Stimulated activated naive CD8-positive, alpha-beta T cell treated with anti-CD3 and anti-CD28 coated beads, Interleukin-15, amount 100 ng/mL, for 72 hours (primary cell): Measurements from ENCODE around the gene MAMDC4.
A peak's percentile ranks its signal among the peaks of the same experiment; 100 is the strongest.

Experiments used
- ATAC-seq: fragments of 150-1000 bp; cut with Tn5 transposase; 2 replicates; pipeline ENCODE4 v1.10.0; 2021; ENCODE audit warnings: mild to moderate bottlenecking, moderate library complexity
- DNase-seq, 2 donors: peaks; one replicate each; pipeline ENCODE4 v3.0.0; 2021 to 2022
- H3K27ac Mint-ChIP-seq, 2 donors: one replicate each; pipeline ENCODE4 v1.8.0; 2022; ENCODE audit warnings: mild to moderate bottlenecking in 2 of 2, mixed read lengths in 2 of 2, moderate library complexity in 2 of 2
- H3K27me3 Mint-ChIP-seq: one replicate; pipeline ENCODE4 v1.8.0; 2022; ENCODE audit warnings: mixed read lengths
- H3K4me1 Mint-ChIP-seq: one replicate; pipeline ENCODE4 v1.8.0; 2022; ENCODE audit warnings: mild to moderate bottlenecking, mixed read lengths
- H3K4me3 Mint-ChIP-seq, 2 donors: one replicate each; pipeline ENCODE4 v1.8.0; 2022; ENCODE audit warnings: mild to moderate bottlenecking in 2 of 2, mixed read lengths in 2 of 2, moderate library complexity in 1 of 2
- H3K9me3 Mint-ChIP-seq, 2 donors: one replicate each; pipeline ENCODE4 v1.8.0; 2022; ENCODE audit warnings: mixed read lengths in 2 of 2

MAMDC4 gene

DNA sequence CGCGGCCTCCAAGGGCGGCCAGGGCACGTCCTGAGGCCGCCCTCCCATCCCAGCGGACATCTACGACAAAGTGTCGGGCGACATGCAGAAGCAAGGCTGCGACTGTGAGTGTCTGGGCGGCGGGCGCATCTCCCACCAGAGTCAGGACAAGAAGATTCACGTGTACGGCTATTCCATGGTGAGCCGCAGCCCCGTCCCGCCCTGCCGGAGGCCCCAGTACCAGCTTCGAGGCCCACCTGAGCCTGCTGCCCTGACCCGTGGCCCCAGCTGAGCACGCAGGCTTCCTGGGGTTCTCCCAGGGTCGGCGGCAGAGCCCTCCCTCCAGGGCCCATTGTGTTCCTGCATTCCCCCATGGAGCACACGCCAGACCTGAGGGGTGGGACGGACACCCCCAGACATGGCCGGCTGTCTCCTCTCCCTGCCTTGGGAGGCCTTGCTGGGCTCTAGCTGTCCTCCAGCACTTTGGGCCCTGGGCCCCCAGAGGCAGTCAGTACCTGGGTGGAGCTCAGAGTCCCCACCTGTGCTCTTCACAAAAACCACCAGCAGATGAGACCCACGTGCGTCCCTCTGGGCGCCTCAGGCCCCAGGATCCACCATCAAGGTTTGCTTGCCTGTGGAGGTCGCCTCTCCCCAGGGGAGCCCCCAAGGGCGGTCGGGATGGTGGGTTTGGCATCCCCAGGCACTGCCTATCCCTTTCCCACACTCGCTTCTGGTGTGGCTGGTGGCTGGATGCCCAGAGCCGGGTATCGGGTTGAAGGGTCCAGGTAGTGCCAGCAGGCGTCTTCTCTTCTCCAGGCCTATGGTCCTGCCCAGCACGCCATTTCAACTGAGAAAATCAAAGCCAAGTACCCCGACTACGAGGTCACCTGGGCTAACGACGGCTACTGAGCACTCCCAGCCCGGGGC, 1.9 kb upstream of the MAMDC4 start:
- Mint-ChIP-seq H3K4me3 (peak overlapping the region; percentile 95 to 99), H3K27me3 (peaks cover 30% of the 10 kb centered on the region), H3K27ac (peak overlapping the region in 1 of 2 donors; percentile 88), H3K4me1 (peaks cover 39% of the 10 kb centered on the region), H3K9me3 (no peaks in the 10 kb centered on the region)
- ATAC-seq: no peak
- peak in 1 of 2 donors; percentile 24 for DNase-seq

DNA sequence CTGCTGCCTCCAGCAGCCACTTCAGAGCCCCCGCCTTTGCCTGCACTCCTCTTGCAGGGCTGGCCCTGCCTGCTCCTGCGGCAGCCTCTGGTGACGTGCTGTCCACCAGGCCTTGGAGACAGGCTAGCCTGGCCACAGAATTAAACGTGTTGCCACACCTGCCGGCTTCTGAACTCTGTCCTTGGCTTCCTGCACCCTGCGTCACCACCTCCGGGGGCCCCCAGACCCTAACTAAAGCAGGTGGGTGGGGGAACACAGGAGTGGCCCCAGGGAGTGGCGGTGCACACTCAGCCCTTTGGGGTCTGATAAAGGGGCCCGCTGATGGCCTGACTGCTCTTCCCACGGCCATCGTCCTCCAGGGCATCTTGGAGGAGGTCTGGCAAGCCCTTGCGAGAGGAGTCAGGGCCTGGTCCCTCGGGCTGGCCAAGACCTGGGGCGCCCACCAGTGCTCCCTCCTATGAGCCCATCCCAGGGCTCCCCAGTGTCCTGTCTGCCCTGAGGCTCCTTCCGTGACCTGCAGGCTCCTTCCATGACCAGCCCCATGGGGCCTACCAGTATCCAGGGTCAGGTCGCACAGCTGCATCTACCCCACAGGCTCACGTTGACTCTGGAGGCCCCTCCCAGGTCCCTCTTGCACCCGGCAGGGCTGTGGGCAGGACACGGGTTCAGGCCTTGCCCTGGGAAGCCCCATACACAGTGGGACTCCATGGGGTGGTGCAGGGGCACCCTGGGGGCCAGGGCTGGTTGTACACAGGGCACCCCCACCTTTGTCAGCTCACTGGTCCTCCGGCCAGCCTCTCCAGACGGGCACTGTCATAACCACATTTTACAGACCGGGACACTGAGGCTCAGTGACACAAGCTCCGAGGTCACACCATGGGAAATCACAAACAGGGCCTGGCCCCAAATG, 1.0 kb upstream of the MAMDC4 start:
- Mint-ChIP-seq H3K27me3 (peaks cover 21% of the 10 kb centered on the region), H3K4me1 (peaks cover 38% of the 10 kb centered on the region), H3K4me3 (peak overlapping the region; percentile 62 to 95), H3K27ac (no peak overlapping the region), H3K9me3 (no peaks in the 10 kb centered on the region)
- ATAC-seq: no peak
- peak in 1 of 2 donors; percentile 22 for DNase-seq

DNA sequence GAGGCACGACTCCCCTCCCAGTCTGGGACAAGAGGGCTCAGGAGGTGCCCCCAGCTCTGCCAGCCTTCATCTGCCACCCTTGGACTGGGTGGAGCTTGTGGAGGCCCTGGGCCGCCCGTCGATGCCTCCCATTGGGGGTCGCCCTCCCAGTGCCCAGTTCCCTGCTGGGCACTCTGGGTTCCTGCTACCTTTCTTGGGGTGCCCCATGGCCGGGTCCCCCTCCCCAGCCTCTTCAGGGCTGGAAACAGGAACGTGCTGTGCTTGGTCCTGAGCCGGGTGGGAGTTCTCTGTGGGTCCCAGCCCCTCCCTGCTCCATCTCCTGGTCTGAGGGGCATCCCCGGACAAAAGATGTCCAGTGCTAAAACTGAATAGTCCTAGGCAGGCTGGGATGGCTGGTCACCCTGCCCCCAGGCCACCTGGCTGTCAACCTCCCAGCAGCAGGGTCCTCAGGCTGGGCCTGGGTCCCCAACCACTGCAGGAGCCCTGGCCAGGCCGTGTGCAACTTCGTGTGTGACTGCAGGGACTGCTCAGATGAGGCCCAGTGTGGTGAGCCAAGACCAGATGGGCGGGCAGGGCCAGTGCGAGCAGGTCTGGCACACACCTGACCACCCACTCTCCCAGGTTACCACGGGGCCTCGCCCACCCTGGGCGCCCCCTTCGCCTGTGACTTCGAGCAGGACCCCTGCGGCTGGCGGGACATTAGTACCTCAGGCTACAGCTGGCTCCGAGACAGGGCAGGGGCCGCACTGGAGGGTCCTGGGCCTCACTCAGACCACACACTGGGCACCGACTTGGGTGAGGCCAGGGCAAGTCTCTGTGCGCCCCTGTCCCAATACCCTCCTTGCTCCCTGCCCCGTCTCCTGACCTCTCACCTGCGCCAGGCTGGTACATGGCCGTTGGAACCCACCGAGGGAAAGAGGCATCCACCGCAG, 784 bp downstream of the MAMDC4 start:
- ATAC-seq: no peak

DNA sequence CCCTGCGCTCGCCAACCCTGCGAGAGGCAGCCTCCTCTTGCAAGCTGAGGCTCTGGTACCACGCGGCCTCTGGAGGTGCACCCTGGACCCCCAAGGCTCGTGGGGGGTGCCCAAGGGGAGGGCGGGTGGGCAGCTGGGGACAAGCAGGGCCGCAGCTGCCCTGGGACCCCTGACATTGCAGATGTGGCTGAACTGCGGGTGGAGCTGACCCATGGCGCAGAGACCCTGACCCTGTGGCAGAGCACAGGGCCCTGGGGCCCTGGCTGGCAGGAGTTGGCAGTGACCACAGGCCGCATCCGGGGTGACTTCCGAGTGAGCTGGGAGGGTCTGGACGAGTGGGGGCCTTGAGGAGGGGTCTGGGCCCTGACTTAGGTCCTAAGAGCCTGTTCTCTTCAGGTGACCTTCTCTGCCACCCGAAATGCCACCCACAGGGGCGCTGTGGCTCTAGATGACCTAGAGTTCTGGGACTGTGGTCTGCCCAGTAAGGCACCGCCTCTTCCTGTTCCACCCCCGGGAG, 1.5 kb downstream of the MAMDC4 start:
- DNase-seq (no peak), ATAC-seq (no peak)
- no peak overlapping the region for H3K27ac Mint-ChIP-seq
- peaks cover 21% of the 10 kb centered on the region for H3K4me1 Mint-ChIP-seq
- no peak overlapping the region for H3K4me3 Mint-ChIP-seq
- H3K9me3 Mint-ChIP-seq: no peaks in the 10 kb centered on the region
- H3K27me3 Mint-ChIP-seq: no peaks in the 10 kb centered on the region

More for the DNA sequence above, 784 bp downstream of the MAMDC4 start:
- H3K27ac Mint-ChIP-seq: no peak overlapping the region
- no peak for DNase-seq
- peaks cover 3% of the 10 kb centered on the region for H3K27me3 Mint-ChIP-seq
- H3K4me3 Mint-ChIP-seq: no peak overlapping the region
- peaks cover 23% of the 10 kb centered on the region for H3K4me1 Mint-ChIP-seq
- H3K9me3 Mint-ChIP-seq: no peaks in the 10 kb centered on the region

DNA sequence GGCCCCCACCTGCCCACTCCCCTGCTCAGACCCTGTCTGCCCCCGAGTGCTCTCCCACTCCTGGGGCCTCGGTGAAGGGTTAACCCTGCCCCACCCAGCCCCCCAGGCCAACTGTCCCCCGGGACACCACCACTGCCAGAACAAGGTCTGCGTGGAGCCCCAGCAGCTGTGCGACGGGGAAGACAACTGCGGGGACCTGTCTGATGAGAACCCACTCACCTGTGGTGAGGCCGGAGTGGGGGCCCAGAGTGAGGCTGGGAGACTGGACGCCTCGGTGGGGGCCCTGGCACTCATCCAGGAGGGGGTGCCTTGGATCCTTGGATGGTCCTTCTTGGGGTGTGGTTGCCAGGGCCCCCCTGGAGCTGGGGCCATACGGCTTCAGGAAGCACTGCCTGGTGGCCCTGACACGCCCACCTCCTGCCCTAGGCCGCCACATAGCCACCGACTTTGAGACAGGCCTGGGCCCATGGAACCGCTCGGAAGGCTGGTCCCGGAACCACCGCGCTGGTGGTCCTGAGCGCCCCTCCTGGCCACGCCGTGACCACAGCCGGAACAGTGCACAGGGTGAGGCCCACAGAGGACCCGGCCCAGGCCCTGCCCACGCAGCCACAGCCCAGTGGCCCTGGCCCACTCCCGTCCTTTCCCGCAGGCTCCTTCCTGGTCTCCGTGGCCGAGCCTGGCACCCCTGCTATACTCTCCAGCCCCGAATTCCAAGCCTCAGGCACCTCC, 2.1 kb downstream of the MAMDC4 start:
- no peak for ATAC-seq
- Mint-ChIP-seq H3K4me3 (no peak overlapping the region), H3K27me3 (no peaks in the 10 kb centered on the region), H3K27ac (peak overlapping the region in 1 of 2 donors; percentile 90), H3K9me3 (no peaks in the 10 kb centered on the region), H3K4me1 (peaks cover 21% of the 10 kb centered on the region)
- DNase-seq: no peak

DNA sequence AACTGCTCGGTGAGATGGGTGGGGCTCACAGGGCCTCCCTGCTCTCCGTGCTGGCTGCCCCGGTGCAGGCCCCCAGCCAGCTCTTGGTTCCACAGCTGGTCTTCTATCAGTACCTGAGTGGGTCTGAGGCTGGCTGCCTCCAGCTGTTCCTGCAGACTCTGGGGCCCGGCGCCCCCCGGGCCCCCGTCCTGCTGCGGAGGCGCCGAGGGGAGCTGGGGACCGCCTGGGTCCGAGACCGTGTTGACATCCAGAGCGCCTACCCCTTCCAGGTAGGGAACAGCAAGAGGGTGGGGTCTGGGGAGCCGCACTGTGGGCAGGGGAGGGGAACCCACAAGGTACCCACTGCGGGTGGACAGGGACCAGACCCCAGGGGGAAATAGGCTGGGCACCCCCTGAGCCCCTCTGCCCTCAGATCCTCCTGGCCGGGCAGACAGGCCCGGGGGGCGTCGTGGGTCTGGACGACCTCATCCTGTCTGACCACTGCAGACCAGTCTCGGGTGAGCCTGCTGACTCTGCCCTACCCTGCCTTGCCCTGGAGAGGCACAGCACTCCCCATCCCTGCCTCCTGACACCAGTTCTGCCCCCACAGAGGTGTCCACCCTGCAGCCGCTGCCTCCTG, 2.8 kb downstream of the MAMDC4 start:
- H3K27ac Mint-ChIP-seq: peak overlapping the region in 1 of 2 donors; percentile 90
- H3K27me3 Mint-ChIP-seq: no peaks in the 10 kb centered on the region
- peaks cover 16% of the 10 kb centered on the region for H3K4me1 Mint-ChIP-seq
- no peak overlapping the region for H3K4me3 Mint-ChIP-seq
- no peak for ATAC-seq
- H3K9me3 Mint-ChIP-seq: no peaks in the 10 kb centered on the region
- no peak for DNase-seq

DNA sequence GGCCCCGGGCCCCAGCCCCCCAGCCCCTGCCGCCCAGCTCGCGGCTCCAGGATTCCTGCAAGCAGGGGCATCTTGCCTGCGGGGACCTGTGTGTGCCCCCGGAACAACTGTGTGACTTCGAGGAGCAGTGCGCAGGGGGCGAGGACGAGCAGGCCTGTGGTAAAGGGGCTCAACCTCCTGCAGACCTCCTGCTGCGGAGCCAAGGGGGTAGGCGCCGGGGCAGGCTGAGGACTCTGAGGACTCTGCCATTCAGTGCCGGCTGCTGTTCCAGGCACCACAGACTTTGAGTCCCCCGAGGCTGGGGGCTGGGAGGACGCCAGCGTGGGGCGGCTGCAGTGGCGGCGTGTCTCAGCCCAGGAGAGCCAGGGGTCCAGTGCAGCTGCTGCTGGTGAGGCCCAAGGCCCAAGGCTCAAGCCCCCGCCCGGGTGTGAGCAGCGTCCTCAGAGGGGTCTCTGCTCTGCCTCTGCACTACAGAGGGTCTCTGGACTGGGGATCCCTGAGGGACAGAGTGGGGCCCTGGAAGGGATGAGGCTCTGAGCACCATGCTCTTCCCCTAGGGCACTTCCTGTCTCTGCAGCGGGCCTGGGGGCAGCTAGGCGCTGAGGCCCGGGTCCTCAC, 3.4 kb downstream of the MAMDC4 start:
- peak in 1 of 2 donors; percentile 8 for DNase-seq
- H3K9me3 Mint-ChIP-seq: no peaks in the 10 kb centered on the region
- no peak overlapping the region for H3K27ac Mint-ChIP-seq
- H3K27me3 Mint-ChIP-seq: no peaks in the 10 kb centered on the region
- no peak overlapping the region for H3K4me3 Mint-ChIP-seq
- peaks cover 10% of the 10 kb centered on the region for H3K4me1 Mint-ChIP-seq
- no peak for ATAC-seq

DNA sequence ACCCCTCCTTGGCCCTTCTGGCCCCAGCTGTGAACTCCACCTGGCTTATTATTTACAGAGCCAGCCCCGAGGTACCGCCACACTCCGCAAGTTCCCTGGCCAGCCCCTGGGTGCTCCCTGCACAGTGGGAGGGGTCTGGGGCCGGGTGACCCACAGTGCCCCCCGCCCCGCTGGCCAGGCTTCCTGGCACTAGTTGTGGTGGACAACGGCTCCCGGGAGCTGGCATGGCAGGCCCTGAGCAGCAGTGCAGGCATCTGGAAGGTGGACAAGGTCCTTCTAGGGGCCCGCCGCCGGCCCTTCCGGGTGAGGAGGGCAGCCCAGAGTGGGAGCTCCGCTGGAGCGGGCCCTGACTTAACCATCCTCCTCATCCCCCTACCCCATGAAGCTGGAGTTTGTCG, 3.9 kb downstream of the MAMDC4 start:
- H3K27ac Mint-ChIP-seq: no peak overlapping the region
- H3K9me3 Mint-ChIP-seq: no peaks in the 10 kb centered on the region
- no peaks in the 10 kb centered on the region for H3K27me3 Mint-ChIP-seq
- no peak overlapping the region for H3K4me3 Mint-ChIP-seq
- DNase-seq (no peak), ATAC-seq (no peak)
- H3K4me1 Mint-ChIP-seq: peaks cover 5% of the 10 kb centered on the region

DNA sequence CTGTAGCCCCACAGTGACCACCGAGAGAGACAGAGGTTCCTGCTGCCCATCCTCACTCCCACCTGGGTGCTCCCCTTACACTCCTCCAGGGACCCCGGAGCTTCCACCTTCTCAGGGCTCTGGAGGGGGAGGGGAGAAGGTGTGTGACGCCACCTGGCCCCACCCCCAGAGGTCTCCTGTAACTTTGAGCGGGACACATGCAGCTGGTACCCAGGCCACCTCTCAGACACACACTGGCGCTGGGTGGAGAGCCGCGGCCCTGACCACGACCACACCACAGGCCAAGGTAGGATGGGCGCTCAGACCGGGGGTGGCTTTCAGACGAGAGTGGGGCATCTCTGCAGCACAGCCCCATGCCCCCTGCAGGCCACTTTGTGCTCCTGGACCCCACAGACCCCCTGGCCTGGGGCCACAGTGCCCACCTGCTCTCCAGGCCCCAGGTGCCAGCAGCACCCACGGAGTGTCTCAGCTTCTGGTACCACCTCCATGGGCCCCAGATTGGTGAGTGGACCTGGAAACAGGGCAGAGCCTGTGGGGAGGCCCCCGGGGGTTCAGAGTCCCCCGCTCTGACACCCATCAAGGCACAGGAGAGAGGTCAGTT, 4.5 kb downstream of the MAMDC4 start:
- no peak overlapping the region for H3K4me3 Mint-ChIP-seq
- H3K9me3 Mint-ChIP-seq: no peaks in the 10 kb centered on the region
- ATAC-seq (no peak), DNase-seq (peak in 1 of 2 donors; percentile 13)
- H3K27ac Mint-ChIP-seq: no peak overlapping the region
- no peaks in the 10 kb centered on the region for H3K27me3 Mint-ChIP-seq
- no peaks in the 10 kb centered on the region for H3K4me1 Mint-ChIP-seq

DNA sequence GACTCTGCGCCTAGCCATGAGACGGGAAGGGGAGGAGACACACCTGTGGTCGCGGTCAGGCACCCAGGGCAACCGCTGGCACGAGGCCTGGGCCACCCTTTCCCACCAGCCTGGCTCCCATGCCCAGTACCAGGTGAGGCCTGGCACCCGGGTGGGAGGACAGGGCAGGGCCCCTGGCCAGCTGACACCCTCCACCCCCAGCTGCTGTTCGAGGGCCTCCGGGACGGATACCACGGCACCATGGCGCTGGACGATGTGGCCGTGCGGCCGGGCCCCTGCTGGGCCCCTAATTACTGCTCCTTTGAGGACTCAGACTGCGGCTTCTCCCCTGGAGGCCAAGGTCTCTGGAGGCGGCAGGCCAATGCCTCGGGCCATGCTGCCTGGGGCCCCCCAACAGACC, 5.0 kb downstream of the MAMDC4 start:
- Mint-ChIP-seq H3K27me3 (no peaks in the 10 kb centered on the region), H3K27ac (no peak overlapping the region), H3K4me3 (no peak overlapping the region), H3K4me1 (no peaks in the 10 kb centered on the region), H3K9me3 (no peaks in the 10 kb centered on the region)
- ATAC-seq (no peak), DNase-seq (peak in 1 of 2 donors; percentile 9)

DNA sequence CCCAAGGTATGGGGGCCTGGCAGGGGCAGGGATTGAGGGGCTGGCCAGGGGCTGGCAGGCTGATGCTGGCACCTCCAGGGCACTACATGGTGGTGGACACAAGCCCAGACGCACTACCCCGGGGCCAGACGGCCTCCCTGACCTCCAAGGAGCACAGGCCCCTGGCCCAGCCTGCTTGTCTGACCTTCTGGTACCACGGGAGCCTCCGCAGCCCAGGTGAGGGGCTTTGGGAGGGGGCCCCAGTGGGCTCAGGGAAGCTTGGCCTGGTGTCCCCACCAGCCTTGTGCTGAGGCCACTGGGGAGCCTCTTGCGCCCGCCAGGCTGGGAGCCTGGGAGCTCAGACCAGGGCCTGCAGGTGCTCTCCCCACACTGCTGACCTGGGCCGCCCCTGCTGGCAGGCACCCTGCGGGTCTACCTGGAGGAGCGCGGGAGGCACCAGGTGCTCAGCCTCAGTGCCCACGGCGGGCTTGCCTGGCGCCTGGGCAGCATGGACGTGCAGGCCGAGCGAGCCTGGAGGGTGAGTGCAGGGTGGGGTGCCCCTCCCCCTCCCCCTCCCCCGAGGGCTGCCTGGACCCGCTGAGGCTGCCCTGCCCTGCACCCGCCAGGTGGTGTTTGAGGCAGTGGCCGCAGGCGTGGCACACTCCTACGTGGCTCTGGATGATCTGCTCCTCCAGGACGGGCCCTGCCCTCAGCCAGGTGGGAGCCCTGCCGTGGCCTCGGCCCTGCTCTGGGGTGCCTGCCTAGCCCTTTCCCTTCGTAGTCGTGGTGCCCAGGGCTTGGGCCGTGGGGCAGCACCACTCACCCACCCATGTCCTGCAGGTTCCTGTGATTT, 5.7 kb downstream of the MAMDC4 start:
- no peaks in the 10 kb centered on the region for H3K4me1 Mint-ChIP-seq
- H3K27me3 Mint-ChIP-seq: no peaks in the 10 kb centered on the region
- DNase-seq: peak in 1 of 2 donors; percentile 12
- H3K9me3 Mint-ChIP-seq: no peaks in the 10 kb centered on the region
- H3K4me3 Mint-ChIP-seq: no peak overlapping the region
- peak; percentile 14 for ATAC-seq
- no peak overlapping the region for H3K27ac Mint-ChIP-seq

DNA sequence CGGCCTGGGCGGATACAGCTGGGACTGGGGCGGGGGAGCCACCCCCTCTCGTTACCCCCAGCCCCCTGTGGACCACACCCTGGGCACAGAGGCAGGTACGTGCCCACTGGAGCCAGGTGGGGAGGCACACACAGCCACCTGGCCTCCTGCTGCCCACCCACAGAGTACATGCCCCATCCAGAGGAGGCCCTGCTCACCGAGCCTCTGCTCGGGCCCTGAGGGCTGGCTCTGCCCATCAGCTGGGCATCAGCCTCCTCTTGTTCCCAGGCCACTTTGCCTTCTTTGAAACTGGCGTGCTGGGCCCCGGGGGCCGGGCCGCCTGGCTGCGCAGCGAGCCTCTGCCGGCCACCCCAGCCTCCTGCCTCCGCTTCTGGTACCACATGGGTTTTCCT, 6.3 kb downstream of the MAMDC4 start:
- Mint-ChIP-seq H3K4me1 (peaks cover 4% of the 10 kb centered on the region), H3K27me3 (no peaks in the 10 kb centered on the region), H3K27ac (no peak overlapping the region), H3K9me3 (no peaks in the 10 kb centered on the region), H3K4me3 (no peak overlapping the region)
- DNase-seq: no peak
- ATAC-seq: peak; percentile 5
